GM23248 (cell line): ENCODE results near the gene STK36.

ENCODE experiments used
- EZH2 ChIP-seq: fragments of 200-600 bp; sonication (generic); IDR thresholded peaks from 2 replicates; pipeline ENCODE4 v1.6.1; 2018; ENCODE audit warnings: antibody characterized with exemption, mild to moderate bottlenecking; ENCODE audit not compliant: insufficient read depth, poor library complexity, severe bottlenecking
- EZH2phosphoT487 ChIP-seq: fragments of 200-600 bp; sonication (generic); IDR thresholded peaks from 2 replicates; pipeline ENCODE4 v1.6.1; 2018; ENCODE audit warnings: antibody characterized with exemption, moderate library complexity, mild to moderate bottlenecking, low read depth; ENCODE audit not compliant: insufficient read depth

DNA sequence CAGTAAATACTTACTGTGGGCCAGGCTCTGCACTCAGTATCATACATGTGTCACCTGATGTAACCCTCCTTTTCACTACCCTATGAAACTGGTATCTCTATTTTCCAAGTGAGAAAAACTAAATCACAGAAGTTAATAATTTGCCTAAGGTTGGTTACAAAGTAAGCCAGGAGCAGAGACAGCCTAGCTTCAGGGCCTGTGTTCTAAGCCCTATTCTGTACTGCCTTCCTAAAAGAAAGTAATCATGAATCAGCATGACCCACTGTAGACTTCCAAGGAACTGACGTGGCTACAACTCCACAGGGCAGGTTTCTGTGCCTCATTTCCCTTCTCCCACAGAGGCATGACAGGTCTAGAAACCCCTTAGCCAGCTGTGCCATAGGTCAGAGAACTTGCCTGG is 26.8 kb upstream of the STK36 start:
- TF ChIP-seq EZH2 (no peak), EZH2phosphoT487 (no peak)
